ENCODE results near the gene SAMD9L. TPM values are rescaled to one million over a fixed set of nuclear protein-coding genes. Genes with fewer than 3 reads are reported as not detected.

The SAMD9L gene
- total and polyA plus RNA-seq, 2 donors, result 5.0 to 25.5 TPM

Other genes with a start within 250 kb of the SAMD9L start
- 29.0 TPM for gene SAMD9, start 30.4 kb downstream of the SAMD9L start, total RNA-seq
- gene SAMD9, start 30.4 kb downstream of the SAMD9L start, polyA plus RNA-seq, result 2.3 TPM
- 0.42 TPM for gene HEPACAM2, start 78.1 kb upstream of the SAMD9L start, total RNA-seq
- 0.04 TPM for gene HEPACAM2, start 78.1 kb upstream of the SAMD9L start, polyA plus RNA-seq
- 105 TPM for gene VPS50, start 84.0 kb upstream of the SAMD9L start, total RNA-seq
- 11.6 TPM for gene VPS50, start 84.0 kb upstream of the SAMD9L start, polyA plus RNA-seq

All from urinary bladder (tissue), 2 donors.